GM18858 (cell line): Measurements from ENCODE around the gene CPAMD8.

Experiments used
- ATAC-seq: cut with Tn5 transposase; IDR thresholded peaks from one replicate; pipeline ENCODE4 v1.9.1; 2021; ENCODE audit not compliant: unreplicated experiment

Gene CPAMD8

GRCh38 chr19:16849168-16849567, 177.4 kb downstream of the CPAMD8 start:
- no peak for ATAC-seq

DNA sequence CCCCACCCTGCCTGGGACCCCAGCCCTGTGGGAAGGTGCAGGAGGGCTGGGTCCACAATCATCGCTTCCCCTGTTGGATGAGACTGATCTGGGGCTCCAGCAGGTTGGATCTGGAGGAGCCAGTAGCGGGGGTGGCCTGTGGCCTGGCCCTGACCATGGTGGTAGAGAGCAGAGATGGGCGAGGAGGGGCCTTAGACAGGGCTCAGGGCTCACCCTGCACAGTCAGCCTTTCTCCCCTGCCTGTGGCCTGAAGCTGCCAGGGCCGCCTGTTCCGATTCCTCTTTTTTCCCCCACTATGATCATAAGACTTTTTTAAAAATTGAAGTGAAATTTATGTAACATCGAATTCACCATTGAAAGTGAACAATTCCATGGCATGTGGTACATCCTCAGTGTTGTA, 179.2 kb downstream of the CPAMD8 start:
- ATAC-seq: no peak

GRCh38 chr19:16846901-16847300, 179.7 kb downstream of the CPAMD8 start:
- ATAC-seq: no peak
